Measurements from ENCODE around the gene OBSCN.

Gene OBSCN

GRCh38 chr1:228410671-228411070 lies 202.8 kb downstream of the OBSCN start:
- FAIRE-seq: no peak

- FAIRE-seq: no peak
Observed at GRCh38 chr1:228411121-228411520, 203.3 kb downstream of the OBSCN start.

- no peak for FAIRE-seq
Observed at GRCh38 chr1:228411548-228412430, 203.9 kb downstream of the OBSCN start.

- FAIRE-seq: no peak
Observed at GRCh38 chr1:228413241-228414010, 205.6 kb downstream of the OBSCN start.

GRCh38 chr1:228414511-228415211 lies 206.8 kb downstream of the OBSCN start:
- no peak for FAIRE-seq

GRCh38 chr1:228415221-228415620 lies 207.4 kb downstream of the OBSCN start:
- no peak for FAIRE-seq

- FAIRE-seq: no peak
Observed at GRCh38 chr1:228415853-228416216, 208.0 kb downstream of the OBSCN start.

- no peak for FAIRE-seq
Observed at GRCh38 chr1:228416217-228416933, 208.5 kb downstream of the OBSCN start, which contains the start of gene TRIM17. Gene TRIM17 (minus strand): TSS chr1:228416861. CDS start chr1:228415072, 1,789 bp downstream.

GRCh38 chr1:228417061-228417460 lies 209.2 kb downstream of the OBSCN start:
- no peak for FAIRE-seq

GRCh38 chr1:228417483-228418203 lies 209.8 kb downstream of the OBSCN start:
- no peak for FAIRE-seq

GRCh38 chr1:228420968-228421826 lies 213.4 kb downstream of the OBSCN start:
- no peak for FAIRE-seq

- no peak for FAIRE-seq
Observed at GRCh38 chr1:228423404-228424053, 215.7 kb downstream of the OBSCN start.

GRCh38 chr1:228424685-228425660 lies 217.1 kb downstream of the OBSCN start:
- FAIRE-seq: no peak

GRCh38 chr1:228426518-228427175 lies 218.8 kb downstream of the OBSCN start:
- FAIRE-seq: no peak

GRCh38 chr1:228428412-228428811 lies 220.6 kb downstream of the OBSCN start:
- FAIRE-seq: no peak

Measured in G401.6 (cell line).